Keratinocyte (primary cell): Measurements from ENCODE around the gene OSTN. TPM values are rescaled to one million over a fixed set of nuclear protein-coding genes. Genes with fewer than 3 reads are reported as not detected.

Experiments
- DNase-seq: peaks from one replicate; pipeline ENCODE4 v3.0.0-alpha.2; 2011; ENCODE audit warnings: low read depth, missing footprints, low spot score
- FAIRE-seq: peaks from 2 replicates; lab custom pipeline; 2011; peaks lifted over from hg19 to GRCh38; lab: Jason Lieb, UNC
- H2AFZ ChIP-seq: 2 replicates; pipeline ENCODE4 v1.6.0; 2012; ENCODE audit warnings: low read length, control low read depth, inconsistent platforms; ENCODE audit not compliant: control insufficient read depth
- H3K27ac ChIP-seq: 2 replicates; pipeline ENCODE4 v1.5.1; 2011; ENCODE audit warnings: low read length; ENCODE audit not compliant: control insufficient read depth, insufficient read depth
- H3K27me3 ChIP-seq: 3 replicates; pipeline ENCODE4 v1.6.0; 2011; ENCODE audit warnings: low read length; ENCODE audit not compliant: control insufficient read depth, insufficient read depth; ENCODE audit errors: extremely low read depth
- H3K36me3 ChIP-seq, 2 experiments: 2 replicates in 1 of 2; 3 replicates in 1 of 2; pipeline ENCODE4 v1.5.1; 2011; ENCODE audit warnings: low read length in 2 of 2, mild to moderate bottlenecking in 1 of 2; ENCODE audit not compliant: control insufficient read depth in 2 of 2, insufficient read depth in 2 of 2; ENCODE audit errors: extremely low read depth in 1 of 2
- H3K4me1 ChIP-seq: 3 replicates; pipeline ENCODE4 v1.5.1; 2011; ENCODE audit warnings: low read length; ENCODE audit not compliant: control insufficient read depth, insufficient read depth; ENCODE audit errors: extremely low read depth
- H3K4me2 ChIP-seq: 3 replicates; pipeline ENCODE4 v1.6.0; 2011; ENCODE audit warnings: low read depth, low read length; ENCODE audit not compliant: control insufficient read depth, insufficient read depth; ENCODE audit errors: extremely low read depth
- H3K4me3 ChIP-seq, 3 experiments: fragments of 200-600 bp in 1 of 3; sonication (generic) in 1 of 3; 2 replicates in 2 of 3; 3 replicates in 1 of 3; pipeline ENCODE4 v1.5.1; 2011 to 2016; ENCODE audit warnings: low read length in 3 of 3, mild to moderate bottlenecking in 3 of 3, control low read depth in 2 of 3, inconsistent platforms in 1 of 3, low read depth in 1 of 3, mixed read lengths in 1 of 3, mixed run types in 1 of 3, moderate library complexity in 1 of 3; ENCODE audit not compliant: control insufficient read depth in 2 of 3, insufficient read depth in 2 of 3; ENCODE audit errors: extremely low read depth in 1 of 3
- H3K79me2 ChIP-seq: 2 replicates; pipeline ENCODE4 v1.6.0; 2012; ENCODE audit warnings: low read length; ENCODE audit not compliant: control insufficient read depth, insufficient read depth
- H3K9ac ChIP-seq: 3 replicates; pipeline ENCODE4 v1.6.0; 2011; ENCODE audit warnings: low read length; ENCODE audit not compliant: control insufficient read depth, insufficient read depth; ENCODE audit errors: extremely low read depth
- H3K9me1 ChIP-seq: 3 replicates; pipeline ENCODE4 v1.6.0; 2011; ENCODE audit warnings: low read length; ENCODE audit not compliant: control insufficient read depth, insufficient read depth; ENCODE audit errors: extremely low read depth
- H3K9me3 ChIP-seq: 2 replicates; pipeline ENCODE4 v1.5.1; 2012; ENCODE audit warnings: low read depth, low read length; ENCODE audit not compliant: control insufficient read depth
- H4K20me1 ChIP-seq: 3 replicates; pipeline ENCODE4 v1.6.0; 2011; ENCODE audit warnings: low read length; ENCODE audit not compliant: control insufficient read depth, insufficient read depth; ENCODE audit errors: extremely low read depth
- EZH2 ChIP-seq: IDR thresholded peaks from one replicate; pipeline ENCODE4 v1.6.1; 2012; ENCODE audit warnings: inconsistent platforms, mild to moderate bottlenecking, low read length, moderate library complexity
- dilution Hi-C: fragments of 300-500 bp; cut with MboI; formaldehyde crosslinking; loops from one replicate; pipeline ENCODE4 v1.7.0; 2020; ENCODE audit warnings: low sequenced_read_pairs; ENCODE audit not compliant: extremely low pct_ligation_motif_present
- polyA plus RNA-seq, 5 experiments: library from polyadenylated mRNA; depleted of rRNA in 3 of 5; stranded (reverse) in 3 of 5; stranded (forward) in 1 of 5; unstranded in 1 of 5; fragments of >200 nt; gene quantifications; 1 replicate in 1 of 5; 2 replicates in 3 of 5; 3 replicates in 1 of 5; pipeline versions ENCODE4 v1.2.1 to v1.2.3, GENCODE V29; 2011 to 2012; ENCODE audit warnings: missing spikeins in 2 of 5, low read depth in 1 of 5, low replicate concordance in 1 of 5
- TF ChIP-seq, protein P1 (sequence below), 3 experiments: IDR thresholded peaks in 1 of 3; conservative IDR thresholded peaks in 1 of 3; optimal IDR thresholded peaks in 1 of 3; 2 replicates in 2 of 3; 3 replicates in 1 of 3; pipeline versions ENCODE3 to v1.5.1; 2011; ENCODE audit warnings: low read length in 3 of 3, mild to moderate bottlenecking in 3 of 3, moderate library complexity in 2 of 3, control low read depth in 1 of 3, inconsistent platforms in 1 of 3; ENCODE audit not compliant: insufficient read depth in 2 of 3; ENCODE audit errors: extremely low read depth in 1 of 3

The OSTN gene
- polyA plus RNA-seq, 1 donor (not counting 4 experiments of a cell fraction or from before 2014, with no cell fraction given): not detected

DNA sequence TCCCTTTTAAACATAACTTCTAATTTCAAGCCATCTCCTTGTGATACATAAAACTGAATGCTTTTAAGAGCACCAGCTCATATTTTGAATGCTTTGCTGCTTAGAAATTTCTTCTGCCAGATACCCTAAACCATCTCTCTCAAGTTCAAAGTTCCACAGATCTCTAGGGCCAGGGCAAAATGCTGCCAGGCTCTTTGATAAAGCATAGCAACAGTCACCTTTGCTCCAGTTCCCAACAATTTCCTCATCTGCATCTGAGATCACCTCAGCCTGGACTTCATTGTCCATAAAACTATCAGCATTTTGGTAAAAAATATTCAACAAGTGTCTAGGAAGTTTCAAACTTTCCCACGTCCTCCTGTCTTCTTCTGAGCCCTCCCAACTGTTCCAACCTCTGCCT is 17.5 kb downstream of the OSTN start:
- Histone ChIP-seq H3K4me3 (no peak overlapping the region), H3K9ac (no peak overlapping the region), H3K79me2 (no peaks in the 10 kb centered on the region), H2AFZ (no peak overlapping the region), H3K27me3 (no peaks in the 10 kb centered on the region), H3K4me1 (no peaks in the 10 kb centered on the region), H3K9me1 (no peaks in the 10 kb centered on the region), H4K20me1 (no peaks in the 10 kb centered on the region), H3K36me3 (no peaks in the 10 kb centered on the region), H3K9me3 (no peaks in the 10 kb centered on the region), H3K4me2 (no peak overlapping the region), H3K27ac (no peak overlapping the region)
- FAIRE-seq (no peak), DNase-seq (no peak)
- dilution Hi-C loops: no loop called here
- TF ChIP-seq, protein P1, sequence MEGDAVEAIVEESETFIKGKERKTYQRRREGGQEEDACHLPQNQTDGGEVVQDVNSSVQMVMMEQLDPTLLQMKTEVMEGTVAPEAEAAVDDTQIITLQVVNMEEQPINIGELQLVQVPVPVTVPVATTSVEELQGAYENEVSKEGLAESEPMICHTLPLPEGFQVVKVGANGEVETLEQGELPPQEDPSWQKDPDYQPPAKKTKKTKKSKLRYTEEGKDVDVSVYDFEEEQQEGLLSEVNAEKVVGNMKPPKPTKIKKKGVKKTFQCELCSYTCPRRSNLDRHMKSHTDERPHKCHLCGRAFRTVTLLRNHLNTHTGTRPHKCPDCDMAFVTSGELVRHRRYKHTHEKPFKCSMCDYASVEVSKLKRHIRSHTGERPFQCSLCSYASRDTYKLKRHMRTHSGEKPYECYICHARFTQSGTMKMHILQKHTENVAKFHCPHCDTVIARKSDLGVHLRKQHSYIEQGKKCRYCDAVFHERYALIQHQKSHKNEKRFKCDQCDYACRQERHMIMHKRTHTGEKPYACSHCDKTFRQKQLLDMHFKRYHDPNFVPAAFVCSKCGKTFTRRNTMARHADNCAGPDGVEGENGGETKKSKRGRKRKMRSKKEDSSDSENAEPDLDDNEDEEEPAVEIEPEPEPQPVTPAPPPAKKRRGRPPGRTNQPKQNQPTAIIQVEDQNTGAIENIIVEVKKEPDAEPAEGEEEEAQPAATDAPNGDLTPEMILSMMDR (optimal IDR thresholded peaks at IDR 0.05 in 1 of 3, IDR thresholded peaks at IDR 0.05 in 1 of 3, conservative IDR thresholded peaks at IDR 0.05 in 1 of 3; ENCODE audit: extremely low read depth in 1 of 3, insufficient read depth in 2 of 3, low read length in 3 of 3): no peak
- no peak for TF ChIP-seq EZH2

DNA sequence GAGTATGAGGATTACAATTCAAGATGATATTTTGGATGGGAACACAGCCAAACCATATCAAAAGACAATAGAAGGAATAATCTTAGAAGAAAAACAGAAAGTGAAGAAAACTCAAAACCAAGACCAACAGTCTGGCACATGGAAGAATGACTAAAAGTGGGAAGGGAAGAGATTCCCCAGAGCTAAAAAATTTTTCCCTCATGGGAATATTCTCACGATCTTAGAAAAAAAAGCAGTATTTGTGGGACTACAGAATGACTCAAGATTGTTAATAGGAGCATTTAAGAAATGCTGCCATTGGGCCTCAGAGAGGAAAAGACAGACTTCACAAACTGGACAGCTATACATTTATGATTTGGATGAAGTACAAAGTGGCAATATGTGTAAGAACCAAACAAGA is 18.3 kb downstream of the OSTN start:
- Histone ChIP-seq H3K4me2 (no peak overlapping the region), H3K4me1 (no peaks in the 10 kb centered on the region)
- dilution Hi-C loops: no loop called here

More for the DNA sequence above, 18.3 kb downstream of the OSTN start:
- Histone ChIP-seq H2AFZ (no peak overlapping the region), H3K9ac (no peak overlapping the region), H3K79me2 (no peaks in the 10 kb centered on the region), H3K27me3 (no peaks in the 10 kb centered on the region), H3K4me3 (no peak overlapping the region), H3K36me3 (no peaks in the 10 kb centered on the region), H3K9me1 (no peaks in the 10 kb centered on the region), H3K27ac (no peak overlapping the region), H3K9me3 (no peaks in the 10 kb centered on the region), H4K20me1 (no peaks in the 10 kb centered on the region)
- TF ChIP-seq, protein P1 (optimal IDR thresholded peaks at IDR 0.05 in 1 of 3, IDR thresholded peaks at IDR 0.05 in 1 of 3, conservative IDR thresholded peaks at IDR 0.05 in 1 of 3; ENCODE audit: extremely low read depth in 1 of 3, insufficient read depth in 2 of 3, low read length in 3 of 3): no peak
- DNase-seq (no peak), FAIRE-seq (no peak)
